GM18505 (cell line): Measurements from ENCODE around the gene LGALS9.
A peak's percentile ranks its signal among the peaks of the same experiment; 100 is the strongest.
"Not testable (repeated sequence)": the region's sequence is repeated elsewhere in the genome, so short reads cannot be mapped to it uniquely, and the experiment has no call there.

ENCODE experiments used
- ATAC-seq: cut with Tn5 transposase; IDR thresholded peaks from one replicate; pipeline ENCODE4 v1.9.1; 2021; ENCODE audit not compliant: unreplicated experiment
- POLR2A ChIP-seq: IDR thresholded peaks from 4 replicates; pipeline ENCODE4 v1.6.1; 2011; ENCODE audit warnings: borderline replicate concordance; ENCODE audit not compliant: insufficient read depth, insufficient read length; ENCODE audit errors: extremely low read depth

Gene LGALS9

GRCh38 chr17:27627514-27627913 is 3.5 kb upstream of the LGALS9 start:
- TF ChIP-seq POLR2A = no peak

GRCh38 chr17:27628376-27628775 is 2.6 kb upstream of the LGALS9 start:
- TF ChIP-seq POLR2A = no peak
- no peak for ATAC-seq

More at GRCh38 chr17:27627514-27627913, 3.5 kb upstream of the LGALS9 start:
- ATAC-seq = no peak

- not testable (repeated sequence) for ATAC-seq
Observed at GRCh38 chr17:27629260-27629659, 1.7 kb upstream of the LGALS9 start.

GRCh38 chr17:27631411-27631760 is 398 bp downstream of the LGALS9 start:
- peak; percentile 37 for ATAC-seq
- no peak for TF ChIP-seq POLR2A

GRCh38 chr17:27631897-27632725 is 1.1 kb downstream of the LGALS9 start:
- no peak for ATAC-seq
- TF ChIP-seq POLR2A = no peak

- ATAC-seq = not testable (repeated sequence)
Observed at GRCh38 chr17:27632766-27633165, 1.8 kb downstream of the LGALS9 start.

GRCh38 chr17:27633312-27634025 is 2.5 kb downstream of the LGALS9 start:
- ATAC-seq = no peak
- TF ChIP-seq POLR2A = no peak

- ATAC-seq = no peak
Observed at GRCh38 chr17:27634026-27634335, 3.0 kb downstream of the LGALS9 start.

GRCh38 chr17:27634776-27635175 is 3.8 kb downstream of the LGALS9 start:
- TF ChIP-seq POLR2A = no peak

More at GRCh38 chr17:27634026-27634335, 3.0 kb downstream of the LGALS9 start:
- no peak for TF ChIP-seq POLR2A

GRCh38 chr17:27635275-27635823 is 4.4 kb downstream of the LGALS9 start:
- TF ChIP-seq POLR2A = no peak
- peak; percentile 45 for ATAC-seq

More at GRCh38 chr17:27634776-27635175, 3.8 kb downstream of the LGALS9 start:
- no peak for ATAC-seq

GRCh38 chr17:27636005-27636520 is 5.1 kb downstream of the LGALS9 start:
- not testable (repeated sequence) for ATAC-seq

GRCh38 chr17:27637818-27638217 is 6.8 kb downstream of the LGALS9 start:
- ATAC-seq = not testable (repeated sequence)

- ATAC-seq = not testable (repeated sequence)
Observed at GRCh38 chr17:27638415-27638914, 7.5 kb downstream of the LGALS9 start.

- no peak for TF ChIP-seq POLR2A
- no peak for ATAC-seq
Observed at GRCh38 chr17:27640790-27641189, 9.8 kb downstream of the LGALS9 start.
